ENCODE results near the gene TMEM165. TPM values are rescaled to one million over a fixed set of nuclear protein-coding genes. Genes with fewer than 3 reads are reported as not detected.

Gene TMEM165
- total RNA-seq, 4 donors from 2014 or later: 133 to 193 (median 168) TPM

GRCh38 chr4:55393461-55394320, 2.1 kb upstream of the TMEM165 start:
- WGBS: 92% methylated on average over 4 of the region's 4 CpGs
- Histone ChIP-seq H3K9me3 (no peaks in the 10 kb centered on the region), H3K27me3 (no peaks in the 10 kb centered on the region), H3K4me1 (peaks cover 13 to 25% (median 23%) of the 10 kb centered on the region in 4 donors), H3K4me3 (no peak overlapping the region), H3K27ac (replicated peaks in 1 of 4) (no peak overlapping the region), H3K36me3 (no peaks in the 10 kb centered on the region)
- TF ChIP-seq CTCF (IDR thresholded peaks at IDR 0.05): no peak
- TF ChIP-seq EP300 (IDR thresholded peaks at IDR 0.05): no peak
- no peak for TF ChIP-seq POLR2A (IDR thresholded peaks at IDR 0.05; ENCODE audit: low read depth)
- no peak for TF ChIP-seq POLR2AphosphoS5 (IDR thresholded peaks at IDR 0.05)
- no peak for DNase-seq (ENCODE audit: extremely low spot score)
- intact Hi-C loops (cut with DNase I): loop anchor here (2.0 kb wide), 1 partner anchor 47 kb away; the partner anchor contains the start of gene SRD5A3

GRCh38 chr4:55395218-55395528, 584 bp upstream of the TMEM165 start:
- WGBS: 1% methylated on average over 4 of the region's 4 CpGs
- H3K36me3 ChIP-seq: no peaks in the 10 kb centered on the region
- intact Hi-C loops (cut with DNase I): loop anchor here (2.0 to 5.0 kb wide), 2 partner anchors 48 to 152 kb away; partner anchors contain the start of genes CLOCK and SRD5A3
- peaks cover 21 to 36% (median 36%) of the 10 kb centered on the region in 4 donors for H3K4me1 ChIP-seq
- H3K4me3 ChIP-seq: peak overlapping the region; percentile 88 to 100 (median 96)
- TF ChIP-seq POLR2A (IDR thresholded peaks at IDR 0.05; ENCODE audit: low read depth) (no peak), CTCF (IDR thresholded peaks at IDR 0.05) (peak in 2 of 3 experiments; percentile 15 to 18), EP300 (IDR thresholded peaks at IDR 0.05) (no peak)
- DNase-seq (ENCODE audit: extremely low spot score): no peak
- H3K27me3 ChIP-seq: no peaks in the 10 kb centered on the region
- H3K9me3 ChIP-seq: no peaks in the 10 kb centered on the region
- peak overlapping the region; percentile 94 to 100 (median 100) for H3K27ac ChIP-seq (replicated peaks in 1 of 4)

GRCh38 chr4:55396308-55397125, 760 bp downstream of the TMEM165 start:
- DNase-seq (ENCODE audit: extremely low spot score): no peak
- H3K36me3 ChIP-seq: peaks cover 0 to 8% (median 3%) of the 10 kb centered on the region in 4 donors
- 0% methylated on average over 23 of the region's 41 CpGs for WGBS

GRCh38 chr4:55397126-55397436, 1.3 kb downstream of the TMEM165 start:
- Histone ChIP-seq H3K27me3 (no peaks in the 10 kb centered on the region), H3K27ac (replicated peaks in 1 of 4) (peak overlapping the region; percentile 94 to 100 (median 100)), H3K36me3 (peaks cover 0 to 12% (median 5%) of the 10 kb centered on the region in 4 donors), H3K9me3 (no peaks in the 10 kb centered on the region), H3K4me1 (peaks cover 27 to 53% (median 50%) of the 10 kb centered on the region in 4 donors), H3K4me3 (peak overlapping the region; percentile 88 to 100 (median 96))
- WGBS: 17% methylated on average over 7 of the region's 7 CpGs
- intact Hi-C loops (cut with DNase I): loop anchor here (5.0 kb wide), 1 partner anchor 150 kb away; the partner anchor contains the start of gene CLOCK
- TF ChIP-seq POLR2AphosphoS5 (IDR thresholded peaks at IDR 0.05): no peak
- no peak for TF ChIP-seq CTCF (IDR thresholded peaks at IDR 0.05)
- TF ChIP-seq POLR2A (IDR thresholded peaks at IDR 0.05; ENCODE audit: low read depth): no peak
- no peak for TF ChIP-seq EP300 (IDR thresholded peaks at IDR 0.05)
- DNase-seq (ENCODE audit: extremely low spot score): no peak

More at GRCh38 chr4:55396308-55397125, 760 bp downstream of the TMEM165 start:
- TF ChIP-seq POLR2A (IDR thresholded peaks at IDR 0.05; ENCODE audit: low read depth): no peak
- peak in 1 of 2 donors; percentile 67 for TF ChIP-seq POLR2AphosphoS5 (IDR thresholded peaks at IDR 0.05)
- Histone ChIP-seq H3K27me3 (no peaks in the 10 kb centered on the region), H3K4me3 (peak overlapping the region; percentile 88 to 100 (median 96)), H3K9me3 (no peaks in the 10 kb centered on the region), H3K27ac (replicated peaks in 1 of 4) (peak overlapping the region; percentile 94 to 100 (median 100)), H3K4me1 (peaks cover 27 to 49% (median 47%) of the 10 kb centered on the region in 4 donors)
- intact Hi-C loops (cut with DNase I): loop anchor here (5.0 kb wide), 1 partner anchor 151 kb away; the partner anchor contains the start of gene CLOCK
